NCI-H2196 treated with DMSO at 0.1 percent for 48 hours (cell line): ENCODE measurements around the gene CSNK2B.

Experiments
- DNase-seq: peaks from one replicate; lab custom pipeline; 2025; ENCODE audit not compliant: unreplicated experiment; lab: John Stamatoyannopoulos, UW

CSNK2B gene

GRCh38 chr6:31636698-31637596 is 28.9 kb upstream of the CSNK2B start:
- DNase-seq: no peak

DNA sequence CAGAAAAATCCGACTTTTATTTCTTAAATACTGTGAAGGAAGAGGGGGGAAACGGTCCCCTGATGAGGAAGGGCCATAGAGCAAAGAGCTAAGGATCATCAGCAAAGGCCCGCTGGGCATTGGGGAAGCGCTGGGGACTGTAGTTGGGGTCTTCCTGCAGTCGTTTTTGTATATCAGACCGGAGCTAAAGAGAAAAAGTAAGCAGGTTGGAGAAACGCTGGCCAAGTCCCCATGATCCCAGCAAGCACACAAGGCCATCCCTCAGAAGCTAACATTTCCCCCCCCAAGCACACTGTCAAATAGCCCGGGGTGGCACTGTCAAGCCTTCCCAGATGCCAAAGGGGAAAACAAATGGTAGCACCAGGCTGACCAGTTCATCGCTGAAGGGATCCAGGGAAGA is 26.8 kb upstream of the CSNK2B start:
- DNase-seq: no peak

DNA sequence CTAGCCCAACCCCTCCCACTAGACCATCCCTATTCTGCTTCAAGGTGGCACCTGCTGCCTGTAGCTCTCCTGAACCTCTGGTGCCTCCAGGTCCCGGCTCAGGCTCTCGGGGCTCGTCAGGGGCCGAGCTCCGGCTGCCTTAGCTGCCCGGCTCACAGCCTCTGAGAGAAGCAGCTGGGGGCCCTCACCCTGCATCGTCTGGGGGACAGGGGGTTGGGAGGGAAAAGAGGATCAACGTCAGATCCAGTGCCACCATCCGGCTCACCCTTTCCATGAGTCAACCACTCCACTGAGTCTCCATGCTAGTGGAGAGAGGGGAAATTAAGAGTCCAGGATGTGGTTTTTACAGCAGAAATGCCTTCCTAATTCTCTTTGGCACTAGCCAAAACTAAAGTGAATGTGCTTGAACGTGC is 26.4 kb upstream of the CSNK2B start:
- DNase-seq: no peak

DNA sequence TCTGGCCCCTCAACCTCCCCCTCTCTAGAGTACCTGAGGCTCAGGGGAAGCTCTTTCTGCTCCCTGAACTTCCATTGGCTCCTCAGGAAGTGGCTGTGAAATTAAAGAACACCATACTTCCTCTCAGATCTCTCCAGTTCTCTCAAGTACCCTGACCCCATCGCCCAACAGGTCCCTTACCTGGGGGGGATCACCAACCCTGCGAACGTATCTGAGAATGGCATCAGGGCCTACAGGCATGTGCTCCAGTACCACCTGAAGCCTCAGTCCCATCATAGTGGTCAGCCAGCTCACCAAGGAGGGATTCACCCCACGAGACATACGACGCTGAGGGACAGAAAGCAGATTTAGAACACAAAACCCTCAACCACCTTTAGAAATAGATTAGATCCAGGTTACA is 25.3 kb upstream of the CSNK2B start:
- no peak for DNase-seq

DNA sequence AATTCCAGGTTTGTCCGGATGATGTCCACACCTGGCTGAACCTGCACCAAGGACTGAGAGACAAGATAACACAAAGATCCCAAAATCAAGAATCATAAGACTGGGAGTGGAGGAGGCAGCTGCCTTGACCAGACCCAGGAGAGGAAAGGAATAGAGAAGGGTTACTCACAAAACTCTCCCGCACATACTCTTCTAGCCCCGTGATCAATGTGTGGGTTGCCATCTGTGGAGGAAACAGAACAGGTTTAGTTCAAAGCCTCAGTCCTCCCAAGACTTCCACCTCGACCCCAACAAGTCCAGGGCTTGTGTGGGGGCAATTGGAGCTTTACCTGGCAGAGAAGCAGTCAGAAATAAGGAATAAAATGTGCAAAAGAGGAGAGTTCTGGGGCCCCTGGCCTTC is 24.5 kb upstream of the CSNK2B start:
- no peak for DNase-seq

- DNase-seq: no peak
Observed at GRCh38 chr6:31642798-31643570, 22.9 kb upstream of the CSNK2B start.

DNA sequence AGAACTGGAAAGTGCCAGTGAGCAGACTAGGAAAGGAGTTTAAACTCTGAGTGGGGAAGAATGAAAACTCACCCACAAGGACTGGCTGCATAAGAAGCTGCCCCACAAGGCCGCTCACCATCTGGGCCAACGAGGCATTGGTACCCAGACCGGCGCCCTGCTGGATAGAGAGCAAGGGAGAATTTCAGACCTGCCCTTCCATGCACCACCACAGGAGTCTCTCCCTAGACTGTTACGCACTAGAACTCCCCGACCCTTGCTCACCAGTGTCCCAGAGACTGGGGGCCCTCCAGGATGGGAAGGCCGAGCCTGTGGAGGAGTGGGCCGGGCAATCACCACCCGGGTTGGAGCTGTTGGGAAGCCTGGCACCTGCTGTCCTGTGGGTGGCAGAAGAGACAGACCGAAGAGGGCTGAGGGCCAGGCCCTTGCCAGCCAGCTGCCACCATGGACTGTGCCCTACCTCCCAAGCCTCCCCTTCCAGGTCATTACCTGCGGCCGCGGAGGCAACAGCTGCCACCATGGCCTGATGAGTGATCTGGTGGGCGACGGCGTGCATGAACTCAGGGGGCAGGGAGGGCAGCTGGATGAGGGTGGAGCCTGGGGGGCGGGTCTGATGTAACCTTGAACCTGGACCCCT is 21.9 kb upstream of the CSNK2B start:
- no peak for DNase-seq

DNA sequence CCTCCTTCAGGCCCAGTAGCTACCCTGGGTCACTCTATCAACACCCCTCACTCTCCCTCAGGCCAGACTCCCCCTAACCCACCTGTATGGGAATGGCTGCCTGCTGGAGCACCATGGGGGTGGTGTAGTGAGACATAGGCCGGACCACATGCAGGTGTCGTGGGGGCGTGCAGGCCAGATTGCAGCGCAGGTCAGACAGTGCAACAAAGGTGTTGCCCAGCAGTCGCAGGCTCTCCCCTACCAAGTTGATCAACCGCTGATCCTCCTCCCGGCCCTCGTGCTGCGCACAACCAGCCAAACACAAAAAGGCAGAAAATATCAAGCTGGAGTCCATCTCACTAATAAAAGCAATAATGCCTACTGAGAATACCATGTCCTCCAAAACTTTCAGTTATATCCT is 20.6 kb upstream of the CSNK2B start:
- no peak for DNase-seq

DNA sequence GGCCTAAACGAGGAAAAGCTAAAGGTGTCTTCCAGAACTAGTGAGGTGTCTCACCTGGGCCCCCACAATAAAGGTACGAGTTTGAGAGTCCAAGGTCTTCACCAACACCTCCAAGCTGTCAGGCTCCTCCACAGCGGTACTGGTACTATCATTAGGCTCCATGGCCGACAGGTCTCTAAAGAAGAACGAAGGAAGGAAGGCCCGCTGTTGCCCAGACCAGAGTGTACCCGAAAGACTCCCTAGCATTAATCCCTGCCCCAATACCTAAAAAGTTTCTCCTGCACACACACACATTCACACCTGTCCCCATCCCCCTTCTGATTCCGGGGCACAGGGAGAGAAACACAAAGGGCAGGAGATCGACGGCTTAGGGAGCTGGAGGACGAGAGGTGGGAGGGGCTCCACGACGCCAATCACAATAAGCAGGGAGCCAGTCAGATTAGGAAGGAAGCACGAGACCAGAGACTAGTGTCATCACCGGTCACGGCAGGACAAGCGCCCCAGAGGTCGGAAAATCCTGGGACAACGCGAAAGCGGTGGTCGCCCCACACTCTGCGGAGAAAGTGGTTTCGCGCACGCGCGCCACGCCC is 14.2 kb upstream of the CSNK2B start:
- DNase-seq: peak; percentile 60

DNA sequence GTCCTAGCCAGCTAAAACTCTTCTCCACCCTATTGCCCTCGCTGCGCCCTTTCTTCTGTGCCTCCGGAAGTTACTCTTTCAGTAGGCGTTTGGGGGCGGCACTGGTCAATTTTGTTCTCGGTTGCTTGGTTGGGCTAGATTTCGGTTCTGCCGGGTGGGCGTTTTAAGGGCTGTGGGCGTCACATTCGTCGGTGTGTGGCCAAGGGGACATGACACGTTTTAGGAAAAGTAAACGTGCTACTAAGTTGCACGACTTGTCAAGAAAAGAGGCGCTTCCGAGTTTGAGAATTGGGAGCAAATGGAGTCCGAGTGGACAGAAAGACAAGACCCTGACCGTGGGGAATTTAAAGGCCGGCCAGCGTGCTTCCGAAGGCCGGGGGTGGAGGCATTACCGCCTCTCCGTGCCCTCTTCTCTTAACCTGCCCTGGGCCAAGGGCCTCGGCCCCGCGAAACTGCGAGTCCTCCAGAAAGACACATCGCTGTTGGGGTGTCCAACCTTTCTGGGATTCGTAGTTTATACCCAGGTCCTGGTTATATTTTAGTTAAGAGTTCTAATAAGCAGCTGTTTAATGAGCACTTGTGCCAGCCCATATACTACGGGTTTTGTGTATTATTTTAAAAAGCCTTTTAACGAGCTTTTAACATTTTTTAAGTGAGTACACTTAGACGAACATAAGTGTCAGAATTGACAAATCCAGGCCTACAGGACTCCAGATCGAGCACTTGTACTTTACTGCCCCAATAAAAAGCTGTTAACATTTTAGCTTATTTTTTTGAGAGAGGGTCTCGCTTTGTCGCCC is 12.8 kb upstream of the CSNK2B start:
- peak; percentile 95 for DNase-seq

DNA sequence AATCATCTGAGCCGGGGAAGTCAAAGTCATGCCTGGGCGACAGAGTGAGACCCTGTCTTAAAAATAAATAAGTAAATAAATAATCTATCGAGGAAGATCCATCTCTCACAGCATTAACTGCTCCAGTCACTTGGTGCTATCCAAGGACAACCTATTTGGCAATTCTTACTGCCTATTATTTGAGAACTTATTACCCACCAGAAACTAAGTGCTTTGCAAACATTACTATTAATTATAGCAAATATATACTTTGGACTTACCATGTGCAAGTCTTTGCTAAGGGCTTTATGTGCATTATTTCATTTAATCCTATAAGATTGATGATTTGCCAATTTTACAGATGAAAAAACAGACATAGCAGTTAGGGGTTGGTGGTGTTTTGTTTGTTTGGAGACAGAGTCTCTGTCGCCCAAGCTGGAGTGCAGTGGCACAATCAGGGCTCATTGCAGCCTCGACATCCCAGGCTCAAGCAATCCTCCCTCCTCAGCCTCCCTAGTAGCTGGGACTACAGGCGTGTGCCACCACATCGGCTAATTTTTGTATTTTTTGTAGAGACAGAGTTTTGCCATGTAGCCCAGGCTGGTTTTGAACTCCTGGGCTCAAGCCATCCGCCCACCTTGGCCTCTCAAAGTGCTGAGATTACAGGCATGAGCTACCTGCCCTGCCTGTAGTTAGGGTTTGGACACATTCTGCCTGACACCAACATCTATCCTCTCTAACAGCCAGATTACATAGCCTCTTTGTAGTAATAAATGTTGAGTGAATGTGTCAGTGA is 11.1 kb upstream of the CSNK2B start:
- DNase-seq: no peak

DNA sequence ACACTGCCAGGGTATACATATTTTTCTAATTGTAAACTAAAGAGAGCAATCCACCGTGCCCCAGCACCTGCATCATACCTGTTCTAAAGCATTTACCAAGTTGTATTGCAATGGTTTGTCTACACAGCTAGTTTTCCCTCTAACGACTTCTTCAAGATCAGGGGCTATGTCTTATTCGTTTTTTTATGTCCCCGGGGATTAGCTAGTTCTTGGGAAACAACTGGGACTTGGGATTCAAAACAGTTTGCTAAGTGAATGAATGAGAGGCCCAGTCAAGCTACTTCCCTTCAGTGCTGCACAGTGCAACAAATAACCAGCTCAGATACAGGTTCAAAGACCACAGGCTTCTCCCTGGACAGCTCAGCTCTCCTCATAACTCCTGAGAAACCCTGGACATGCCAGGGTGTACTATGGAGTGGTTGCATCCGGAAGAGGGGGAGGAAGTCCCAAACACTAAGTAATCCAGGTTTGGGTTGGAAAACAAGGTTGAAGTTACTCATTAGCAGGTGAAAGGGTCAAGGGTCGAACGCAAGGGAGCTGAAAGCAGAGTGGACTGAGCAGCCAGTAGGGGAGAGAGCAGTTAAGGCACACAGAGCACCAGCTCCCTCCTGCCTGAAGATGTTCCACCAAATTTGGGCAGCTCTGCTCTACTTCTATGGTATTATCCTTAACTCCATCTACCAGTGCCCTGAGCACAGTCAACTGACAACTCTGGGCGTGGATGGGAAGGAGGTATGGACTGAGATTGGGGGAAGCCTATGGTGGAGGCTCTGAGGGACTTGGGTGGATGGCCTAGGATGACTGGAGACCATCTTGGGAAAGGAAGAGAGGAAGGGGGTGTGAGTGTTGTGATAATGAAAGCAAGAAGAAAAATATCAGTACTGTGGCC is 10.3 kb upstream of the CSNK2B start, which contains the start of gene APOM:
TSS of gene APOM (plus strand) at position 546 of the 889 bp plus-strand sequence. CDS start at position 619, 73 bp downstream.
- DNase-seq: no peak

GRCh38 chr6:31657406-31658157 is 8.3 kb upstream of the CSNK2B start:
- no peak for DNase-seq

DNA sequence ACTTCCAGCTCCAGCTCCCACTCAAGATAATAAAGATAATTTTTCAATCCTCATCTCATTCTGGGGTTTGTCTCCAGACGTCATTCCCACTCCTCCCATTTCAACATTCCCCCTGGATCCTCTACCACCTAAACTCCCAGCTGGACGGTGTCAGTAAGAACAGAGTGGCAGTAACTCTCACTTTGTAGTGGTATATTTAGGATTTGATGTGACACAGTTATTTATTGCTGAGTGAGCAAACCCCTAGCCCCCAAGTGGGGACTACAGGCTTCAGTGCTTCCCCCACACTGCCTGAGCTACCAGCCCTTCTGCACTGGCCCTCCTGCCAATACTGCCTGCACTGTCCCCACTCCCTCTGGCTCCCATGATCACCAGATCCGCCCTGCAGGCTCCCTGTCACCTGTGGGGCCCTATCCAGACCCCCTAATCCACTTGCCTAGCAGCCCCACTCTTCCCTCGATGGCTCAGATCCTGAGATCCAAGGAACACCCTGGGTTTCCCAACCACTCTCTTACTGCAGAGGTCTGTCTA is 7.7 kb upstream of the CSNK2B start:
- DNase-seq: no peak

DNA sequence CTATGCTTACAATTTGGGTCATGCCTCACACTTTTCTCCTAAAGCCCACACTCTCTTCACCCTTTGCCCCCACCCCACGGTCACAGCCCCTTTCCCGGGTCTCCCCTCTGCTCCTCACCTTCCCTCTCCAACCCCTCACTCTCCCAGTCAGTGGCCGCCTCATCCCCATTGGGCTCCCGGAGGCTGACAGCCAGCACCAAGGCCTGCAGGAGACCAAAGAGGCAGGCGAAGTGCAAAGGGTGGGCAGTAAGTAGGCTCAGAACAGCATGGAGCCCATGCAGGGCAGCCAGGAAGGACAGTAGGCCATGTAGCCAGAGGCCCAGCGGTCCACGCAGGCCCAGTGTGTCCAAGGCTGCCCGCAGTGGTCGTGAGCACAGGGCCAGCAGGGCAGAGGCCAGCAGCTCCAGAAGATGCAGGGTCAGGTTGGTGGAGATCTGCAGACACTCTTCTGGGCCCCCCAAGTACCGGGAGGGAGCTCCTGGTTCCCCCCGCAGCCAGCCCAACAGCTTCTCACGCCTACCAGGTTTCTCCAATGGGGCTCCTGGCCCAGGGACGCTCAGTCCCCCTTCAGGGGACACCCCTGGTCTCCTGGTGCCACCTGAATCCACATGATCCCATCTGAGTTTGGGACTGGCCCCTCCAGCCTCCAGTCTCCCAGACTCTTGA is 6.8 kb upstream of the CSNK2B start:
- DNase-seq: no peak

DNA sequence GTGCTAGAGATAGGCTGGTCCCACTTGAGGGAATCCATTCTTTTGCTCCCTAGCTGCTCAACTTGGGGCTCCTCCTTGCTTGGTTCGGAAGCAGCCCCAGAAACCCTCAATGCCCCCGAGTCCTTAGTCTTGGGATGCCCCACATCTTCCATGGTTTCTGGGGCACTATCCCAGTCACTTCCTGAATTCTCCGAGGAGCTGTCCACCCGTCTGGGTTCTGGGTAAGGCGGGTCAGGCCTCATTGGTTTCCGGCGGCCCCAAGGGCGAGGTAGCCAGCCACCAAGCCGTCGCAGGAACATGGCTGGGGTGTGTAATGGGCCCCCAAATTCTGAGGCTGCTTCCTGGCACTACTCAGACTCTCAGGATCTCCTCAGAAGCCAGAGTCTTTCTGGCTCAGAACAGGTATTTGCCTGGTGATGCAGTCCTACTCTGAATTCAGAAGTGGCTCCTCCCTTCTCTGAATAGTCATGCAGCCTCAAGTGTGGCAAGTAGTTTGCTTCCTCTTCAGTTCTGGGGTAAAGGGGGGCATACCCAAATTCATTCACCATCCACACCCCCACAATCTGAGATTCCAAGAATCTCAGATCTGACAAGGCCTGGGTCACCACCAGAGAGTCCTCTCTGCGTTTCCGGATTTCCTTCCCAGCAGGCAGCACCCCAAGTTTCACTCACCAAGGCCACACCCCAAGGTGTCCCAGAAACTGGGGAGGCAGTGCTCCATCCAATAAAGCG is 6.1 kb upstream of the CSNK2B start:
- DNase-seq: no peak
